Keratinocyte (primary cell): ENCODE data around the gene IRAG1. TPM values are rescaled to one million over a fixed set of nuclear protein-coding genes. Genes with fewer than 3 reads are reported as not detected.

Source experiments
- DNase-seq: peaks from one replicate; pipeline ENCODE4 v3.0.0-alpha.2; 2011; ENCODE audit warnings: low read depth, missing footprints, low spot score
- FAIRE-seq: peaks from 2 replicates; lab custom pipeline; 2011; peaks lifted over from hg19 to GRCh38; lab: Jason Lieb, UNC
- H2AFZ ChIP-seq: 2 replicates; pipeline ENCODE4 v1.6.0; 2012; ENCODE audit warnings: low read length, control low read depth, inconsistent platforms; ENCODE audit not compliant: control insufficient read depth
- H3K27ac ChIP-seq: 2 replicates; pipeline ENCODE4 v1.5.1; 2011; ENCODE audit warnings: low read length; ENCODE audit not compliant: control insufficient read depth, insufficient read depth
- H3K27me3 ChIP-seq: 3 replicates; pipeline ENCODE4 v1.6.0; 2011; ENCODE audit warnings: low read length; ENCODE audit not compliant: control insufficient read depth, insufficient read depth; ENCODE audit errors: extremely low read depth
- H3K36me3 ChIP-seq, 2 experiments: 2 replicates in 1 of 2; 3 replicates in 1 of 2; pipeline ENCODE4 v1.5.1; 2011; ENCODE audit warnings: low read length in 2 of 2, mild to moderate bottlenecking in 1 of 2; ENCODE audit not compliant: control insufficient read depth in 2 of 2, insufficient read depth in 2 of 2; ENCODE audit errors: extremely low read depth in 1 of 2
- H3K4me1 ChIP-seq: 3 replicates; pipeline ENCODE4 v1.5.1; 2011; ENCODE audit warnings: low read length; ENCODE audit not compliant: control insufficient read depth, insufficient read depth; ENCODE audit errors: extremely low read depth
- H3K4me2 ChIP-seq: 3 replicates; pipeline ENCODE4 v1.6.0; 2011; ENCODE audit warnings: low read depth, low read length; ENCODE audit not compliant: control insufficient read depth, insufficient read depth; ENCODE audit errors: extremely low read depth
- H3K4me3 ChIP-seq, 3 experiments: fragments of 200-600 bp in 1 of 3; sonication (generic) in 1 of 3; 2 replicates in 2 of 3; 3 replicates in 1 of 3; pipeline ENCODE4 v1.5.1; 2011 to 2016; ENCODE audit warnings: low read length in 3 of 3, mild to moderate bottlenecking in 3 of 3, control low read depth in 2 of 3, inconsistent platforms in 1 of 3, low read depth in 1 of 3, mixed read lengths in 1 of 3, mixed run types in 1 of 3, moderate library complexity in 1 of 3; ENCODE audit not compliant: control insufficient read depth in 2 of 3, insufficient read depth in 2 of 3; ENCODE audit errors: extremely low read depth in 1 of 3
- H3K79me2 ChIP-seq: 2 replicates; pipeline ENCODE4 v1.6.0; 2012; ENCODE audit warnings: low read length; ENCODE audit not compliant: control insufficient read depth, insufficient read depth
- H3K9ac ChIP-seq: 3 replicates; pipeline ENCODE4 v1.6.0; 2011; ENCODE audit warnings: low read length; ENCODE audit not compliant: control insufficient read depth, insufficient read depth; ENCODE audit errors: extremely low read depth
- H3K9me1 ChIP-seq: 3 replicates; pipeline ENCODE4 v1.6.0; 2011; ENCODE audit warnings: low read length; ENCODE audit not compliant: control insufficient read depth, insufficient read depth; ENCODE audit errors: extremely low read depth
- H3K9me3 ChIP-seq: 2 replicates; pipeline ENCODE4 v1.5.1; 2012; ENCODE audit warnings: low read depth, low read length; ENCODE audit not compliant: control insufficient read depth
- H4K20me1 ChIP-seq: 3 replicates; pipeline ENCODE4 v1.6.0; 2011; ENCODE audit warnings: low read length; ENCODE audit not compliant: control insufficient read depth, insufficient read depth; ENCODE audit errors: extremely low read depth
- CTCF ChIP-seq, 3 experiments: IDR thresholded peaks in 1 of 3; conservative IDR thresholded peaks in 1 of 3; optimal IDR thresholded peaks in 1 of 3; 2 replicates in 2 of 3; 3 replicates in 1 of 3; pipeline versions ENCODE3 to v1.5.1; 2011; ENCODE audit warnings: low read length in 3 of 3, mild to moderate bottlenecking in 3 of 3, moderate library complexity in 2 of 3, control low read depth in 1 of 3, inconsistent platforms in 1 of 3; ENCODE audit not compliant: insufficient read depth in 2 of 3; ENCODE audit errors: extremely low read depth in 1 of 3
- EZH2 ChIP-seq: IDR thresholded peaks from one replicate; pipeline ENCODE4 v1.6.1; 2012; ENCODE audit warnings: inconsistent platforms, mild to moderate bottlenecking, low read length, moderate library complexity
- dilution Hi-C: fragments of 300-500 bp; cut with MboI; formaldehyde crosslinking; loops from one replicate; pipeline ENCODE4 v1.7.0; 2020; ENCODE audit warnings: low sequenced_read_pairs; ENCODE audit not compliant: extremely low pct_ligation_motif_present
- polyA plus RNA-seq, 5 experiments: library from polyadenylated mRNA; depleted of rRNA in 3 of 5; stranded (reverse) in 3 of 5; stranded (forward) in 1 of 5; unstranded in 1 of 5; fragments of >200 nt; gene quantifications; 1 replicate in 1 of 5; 2 replicates in 3 of 5; 3 replicates in 1 of 5; pipeline versions ENCODE4 v1.2.1 to v1.2.3, GENCODE V29; 2011 to 2012; ENCODE audit warnings: missing spikeins in 2 of 5, low read depth in 1 of 5, low replicate concordance in 1 of 5

The IRAG1 gene
- polyA plus RNA-seq, 1 donor (not counting 4 experiments of a cell fraction or from before 2014, with no cell fraction given): 0.51 TPM

- no peak overlapping the region for H3K4me3 ChIP-seq
- H4K20me1 ChIP-seq: no peaks in the 10 kb centered on the region
- no peaks in the 10 kb centered on the region for H3K9me1 ChIP-seq
- no peak overlapping the region for H2AFZ ChIP-seq
- H3K79me2 ChIP-seq: no peaks in the 10 kb centered on the region
- H3K9me3 ChIP-seq: no peaks in the 10 kb centered on the region
- H3K4me1 ChIP-seq: no peaks in the 10 kb centered on the region
- no peak overlapping the region for H3K4me2 ChIP-seq
- H3K27ac ChIP-seq: no peak overlapping the region
- no peaks in the 10 kb centered on the region for H3K36me3 ChIP-seq
- DNase-seq (no peak), FAIRE-seq (no peak)
- dilution Hi-C loops: no loop called here
- no peaks in the 10 kb centered on the region for H3K27me3 ChIP-seq
- TF ChIP-seq CTCF (optimal IDR thresholded peaks at IDR 0.05 in 1 of 3, IDR thresholded peaks at IDR 0.05 in 1 of 3, conservative IDR thresholded peaks at IDR 0.05 in 1 of 3; ENCODE audit: extremely low read depth in 1 of 3, insufficient read depth in 2 of 3, low read length in 3 of 3) (no peak), EZH2 (no peak)
- no peak overlapping the region for H3K9ac ChIP-seq
Observed at GRCh38 chr11:10709299-10710086, 15.9 kb upstream of the IRAG1 start.

- TF ChIP-seq CTCF (optimal IDR thresholded peaks at IDR 0.05 in 1 of 3, IDR thresholded peaks at IDR 0.05 in 1 of 3, conservative IDR thresholded peaks at IDR 0.05 in 1 of 3; ENCODE audit: extremely low read depth in 1 of 3, insufficient read depth in 2 of 3, low read length in 3 of 3): no peak
- no peak for TF ChIP-seq EZH2
- no peaks in the 10 kb centered on the region for H4K20me1 ChIP-seq
- H3K9ac ChIP-seq: no peak overlapping the region
- H3K79me2 ChIP-seq: no peaks in the 10 kb centered on the region
- no peaks in the 10 kb centered on the region for H3K27me3 ChIP-seq
- no peak overlapping the region for H3K4me3 ChIP-seq
- H3K9me1 ChIP-seq: no peaks in the 10 kb centered on the region
- no peaks in the 10 kb centered on the region for H3K9me3 ChIP-seq
- no peak for FAIRE-seq
- H2AFZ ChIP-seq: no peak overlapping the region
- H3K4me1 ChIP-seq: no peaks in the 10 kb centered on the region
- DNase-seq: no peak
- no peak overlapping the region for H3K27ac ChIP-seq
- no peaks in the 10 kb centered on the region for H3K36me3 ChIP-seq
- no peak overlapping the region for H3K4me2 ChIP-seq
- dilution Hi-C loops: no loop called here
Observed at GRCh38 chr11:10708131-10708530, 14.6 kb upstream of the IRAG1 start.
